ENCODE results near the gene LMAN1L. TPM values are rescaled to one million over a fixed set of nuclear protein-coding genes. Genes with fewer than 3 reads are reported as not detected.

The LMAN1L gene
- total RNA-seq, 1 donor from 2014 or later = not detected

DNA sequence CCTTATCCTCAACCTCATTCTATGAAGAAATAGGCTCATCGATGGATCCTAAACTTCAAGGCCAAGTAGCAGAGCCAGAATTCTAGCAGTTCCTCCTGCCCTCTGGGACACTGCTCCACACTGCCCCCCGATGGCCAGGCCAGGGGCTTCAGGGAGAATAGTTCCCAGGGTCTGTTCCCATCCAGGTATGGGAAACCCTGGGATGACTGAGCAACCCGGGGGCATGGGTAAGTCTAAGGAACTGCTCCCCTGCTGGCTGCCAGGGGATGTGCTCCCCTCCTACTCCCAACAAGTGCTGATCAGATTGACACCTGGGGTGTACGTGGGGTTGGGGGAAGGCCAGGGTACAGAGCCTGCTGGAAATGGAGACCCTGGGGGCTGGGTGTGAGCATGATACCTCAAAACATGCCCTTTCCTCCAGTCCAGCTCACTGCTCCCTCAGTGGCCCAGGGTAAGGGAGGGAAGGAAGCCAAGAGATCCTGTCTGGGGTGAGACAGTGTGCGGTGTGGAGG is 22.7 kb downstream of the LMAN1L start:
- TF ChIP-seq, protein P1, sequence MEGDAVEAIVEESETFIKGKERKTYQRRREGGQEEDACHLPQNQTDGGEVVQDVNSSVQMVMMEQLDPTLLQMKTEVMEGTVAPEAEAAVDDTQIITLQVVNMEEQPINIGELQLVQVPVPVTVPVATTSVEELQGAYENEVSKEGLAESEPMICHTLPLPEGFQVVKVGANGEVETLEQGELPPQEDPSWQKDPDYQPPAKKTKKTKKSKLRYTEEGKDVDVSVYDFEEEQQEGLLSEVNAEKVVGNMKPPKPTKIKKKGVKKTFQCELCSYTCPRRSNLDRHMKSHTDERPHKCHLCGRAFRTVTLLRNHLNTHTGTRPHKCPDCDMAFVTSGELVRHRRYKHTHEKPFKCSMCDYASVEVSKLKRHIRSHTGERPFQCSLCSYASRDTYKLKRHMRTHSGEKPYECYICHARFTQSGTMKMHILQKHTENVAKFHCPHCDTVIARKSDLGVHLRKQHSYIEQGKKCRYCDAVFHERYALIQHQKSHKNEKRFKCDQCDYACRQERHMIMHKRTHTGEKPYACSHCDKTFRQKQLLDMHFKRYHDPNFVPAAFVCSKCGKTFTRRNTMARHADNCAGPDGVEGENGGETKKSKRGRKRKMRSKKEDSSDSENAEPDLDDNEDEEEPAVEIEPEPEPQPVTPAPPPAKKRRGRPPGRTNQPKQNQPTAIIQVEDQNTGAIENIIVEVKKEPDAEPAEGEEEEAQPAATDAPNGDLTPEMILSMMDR (conservative IDR thresholded peaks at IDR 0.05; ENCODE audit: low read depth, low read length) = peak; percentile 94
- no peak for DNase-seq (ENCODE audit: low read depth)
- H3K4me3 ChIP-seq (ENCODE audit: low read depth, low read length) = no peak overlapping the region

DNA sequence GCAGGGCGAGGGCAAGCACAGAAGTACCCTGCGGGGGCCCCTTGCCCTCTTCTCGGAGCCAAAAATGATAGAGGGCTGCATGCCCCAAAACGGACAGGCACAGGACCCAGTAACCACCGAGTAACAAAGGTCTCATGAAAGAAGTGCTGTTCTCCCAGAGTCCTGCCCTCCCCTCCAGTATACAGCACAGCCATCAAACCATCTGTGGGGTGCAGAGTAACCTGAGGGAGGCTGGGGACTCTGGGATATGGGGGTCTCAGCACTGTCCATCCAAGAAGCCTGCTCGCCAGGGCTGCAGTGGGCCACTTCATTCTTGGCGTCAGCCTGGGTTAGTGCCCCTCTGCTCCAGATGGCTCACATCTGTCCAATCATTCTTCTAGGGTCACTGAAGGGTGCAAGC is 24.2 kb downstream of the LMAN1L start:
- no peak for DNase-seq (ENCODE audit: low read depth)
- H3K4me3 ChIP-seq (ENCODE audit: low read depth, low read length) = no peak overlapping the region
- TF ChIP-seq, protein P1 (conservative IDR thresholded peaks at IDR 0.05; ENCODE audit: low read depth, low read length) = no peak

DNA sequence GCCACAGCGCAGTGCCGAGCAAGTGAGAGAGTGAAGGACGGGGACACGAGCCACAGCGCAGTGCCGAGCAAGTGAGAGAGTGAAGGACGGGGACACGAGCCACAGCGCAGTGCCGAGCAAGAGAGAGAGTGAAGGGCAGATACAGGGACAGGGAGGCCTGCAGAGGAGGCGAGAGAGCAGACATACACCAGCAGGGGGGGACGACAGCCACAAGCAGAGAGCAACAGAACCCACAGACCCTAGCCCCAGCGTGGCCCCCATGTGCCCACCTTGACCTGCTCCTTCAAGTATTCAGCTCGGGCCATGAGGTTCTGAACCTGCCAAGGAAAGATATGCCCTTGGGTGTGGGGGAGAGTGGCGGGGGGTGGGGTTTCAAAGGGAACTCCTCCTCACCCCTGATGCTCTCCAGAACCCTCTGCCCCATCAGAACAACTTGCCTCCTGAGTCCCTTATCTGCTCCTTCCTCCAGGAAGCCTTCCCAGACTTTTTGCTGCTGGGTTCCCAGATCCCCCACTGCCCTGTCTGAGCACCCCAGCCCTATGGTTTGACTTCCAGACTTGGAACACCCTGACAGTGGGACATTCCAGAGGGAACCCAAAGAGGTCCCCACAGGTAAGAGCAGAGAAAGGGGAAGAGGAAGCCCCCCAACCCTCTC is 25.0 kb downstream of the LMAN1L start:
- H3K4me3 ChIP-seq (ENCODE audit: low read depth, low read length) = no peak overlapping the region
- no peak for DNase-seq (ENCODE audit: low read depth)
- TF ChIP-seq, protein P1 (conservative IDR thresholded peaks at IDR 0.05; ENCODE audit: low read depth, low read length) = peak; percentile 38

DNA sequence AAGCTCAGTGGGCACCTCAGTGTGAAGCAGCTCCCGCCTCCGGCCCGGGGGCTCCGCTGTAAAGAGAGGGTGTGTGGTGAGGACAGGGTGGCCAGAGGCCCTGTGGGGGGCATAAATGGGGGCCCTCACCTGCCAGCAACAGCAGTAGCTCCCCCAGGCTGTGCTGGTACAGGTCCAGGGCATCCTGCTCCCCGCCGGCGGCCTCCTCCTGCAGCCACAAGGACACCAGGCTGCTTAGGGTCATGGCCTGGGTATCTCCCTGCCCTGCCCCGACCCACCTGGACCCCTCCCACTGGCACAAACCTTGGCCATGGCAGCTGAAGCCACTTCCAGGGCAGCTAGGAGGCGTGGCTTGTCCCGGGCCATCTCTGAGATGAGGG is 25.5 kb downstream of the LMAN1L start:
- no peak for DNase-seq (ENCODE audit: low read depth)
- TF ChIP-seq, protein P1 (conservative IDR thresholded peaks at IDR 0.05; ENCODE audit: low read depth, low read length) = no peak
- H3K4me3 ChIP-seq (ENCODE audit: low read depth, low read length) = no peak overlapping the region

DNA sequence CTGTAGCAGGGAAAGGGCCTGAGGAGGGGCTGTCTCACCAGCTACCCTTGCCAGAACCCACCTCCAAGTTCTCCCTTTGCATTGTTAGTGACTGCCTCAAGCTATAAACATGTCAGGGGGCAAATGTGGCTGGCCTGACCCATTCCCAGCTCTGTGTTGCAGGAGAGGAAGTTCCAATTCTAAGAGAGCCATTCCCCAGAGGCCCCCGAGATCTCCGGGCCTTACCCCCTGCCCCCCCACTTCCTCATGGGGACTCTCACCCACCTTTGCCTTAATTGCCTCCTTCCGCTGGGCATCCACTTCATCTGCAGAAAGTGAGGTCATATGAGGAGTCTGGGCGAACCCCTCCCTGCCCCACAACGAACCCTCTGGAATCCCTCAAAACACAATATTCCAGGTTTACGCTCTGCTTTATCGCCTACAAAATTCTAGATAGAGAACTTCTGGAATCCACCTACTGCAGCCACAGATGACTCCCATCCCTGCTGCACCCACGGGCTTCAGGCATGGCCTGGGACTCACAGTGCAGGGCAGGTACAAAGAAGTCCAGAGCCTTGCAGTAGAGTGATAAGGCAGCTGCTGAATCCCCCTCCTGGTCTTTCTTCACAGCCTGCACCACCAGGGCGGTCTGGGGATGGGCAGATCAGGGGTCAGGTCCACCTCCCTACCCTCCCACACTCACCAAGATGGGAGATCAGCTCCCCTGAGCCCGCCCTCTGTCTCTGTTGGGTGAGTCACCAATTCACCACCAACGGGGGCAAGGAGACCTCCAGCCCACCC is 26.3 kb downstream of the LMAN1L start:
- TF ChIP-seq, protein P1 (conservative IDR thresholded peaks at IDR 0.05; ENCODE audit: low read depth, low read length) = no peak
- no peak for DNase-seq (ENCODE audit: low read depth)
- H3K4me3 ChIP-seq (ENCODE audit: low read depth, low read length) = no peak overlapping the region

DNA sequence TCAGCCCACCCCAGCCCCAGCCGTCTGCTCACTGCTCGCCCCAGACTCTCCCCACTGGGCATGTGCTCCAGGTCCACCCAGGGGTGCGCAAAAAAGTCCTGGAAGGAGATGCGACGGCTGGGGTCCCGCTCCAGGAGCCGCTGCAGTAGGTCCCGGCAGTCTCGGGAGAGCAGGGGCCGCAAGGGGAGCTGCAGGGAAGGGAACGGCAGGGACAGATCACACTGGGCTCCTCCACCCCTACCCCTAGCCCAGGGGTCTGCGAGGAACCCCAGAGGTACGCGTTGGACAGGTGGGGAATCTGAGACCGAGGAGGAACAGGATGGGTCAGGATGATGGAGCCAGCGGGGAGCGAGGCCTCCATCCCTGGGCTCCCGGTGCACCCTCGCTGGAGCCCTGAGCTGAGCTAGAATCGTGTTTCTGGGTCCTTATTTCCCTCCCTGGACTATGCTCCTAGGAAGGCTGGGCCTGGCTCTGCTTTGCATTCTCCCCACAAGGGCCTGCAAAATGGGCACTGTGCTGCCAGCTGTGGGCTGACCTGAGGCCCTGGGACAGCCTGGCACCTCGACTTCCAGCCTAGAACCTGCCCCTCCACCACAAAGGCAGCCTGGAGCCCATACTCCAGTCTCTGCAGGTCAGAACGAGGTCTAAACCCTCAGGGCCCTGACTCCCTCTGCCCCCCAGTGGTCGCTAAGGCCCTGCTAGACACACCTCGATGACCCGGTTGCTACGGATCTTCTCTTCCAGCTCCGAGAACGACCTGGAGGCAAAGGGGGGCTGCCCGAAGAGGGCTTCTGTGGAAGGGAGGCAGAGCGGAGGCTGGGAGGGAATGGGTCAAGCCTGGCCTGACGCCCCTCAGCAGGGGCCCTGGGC is 27.1 kb downstream of the LMAN1L start:
- DNase-seq (ENCODE audit: low read depth) = no peak
- TF ChIP-seq, protein P1 (conservative IDR thresholded peaks at IDR 0.05; ENCODE audit: low read depth, low read length) = peak; percentile 7
- H3K4me3 ChIP-seq (ENCODE audit: low read depth, low read length) = no peak overlapping the region

Data from epithelial cell of proximal tubule (primary cell).